ENCODE data around the gene IL11RA. TPM values are rescaled to one million over a fixed set of nuclear protein-coding genes. Genes with fewer than 3 reads are reported as not detected.

The IL11RA gene
- total RNA-seq, 2 experiments from 2014 or later = 117 TPM

DNA sequence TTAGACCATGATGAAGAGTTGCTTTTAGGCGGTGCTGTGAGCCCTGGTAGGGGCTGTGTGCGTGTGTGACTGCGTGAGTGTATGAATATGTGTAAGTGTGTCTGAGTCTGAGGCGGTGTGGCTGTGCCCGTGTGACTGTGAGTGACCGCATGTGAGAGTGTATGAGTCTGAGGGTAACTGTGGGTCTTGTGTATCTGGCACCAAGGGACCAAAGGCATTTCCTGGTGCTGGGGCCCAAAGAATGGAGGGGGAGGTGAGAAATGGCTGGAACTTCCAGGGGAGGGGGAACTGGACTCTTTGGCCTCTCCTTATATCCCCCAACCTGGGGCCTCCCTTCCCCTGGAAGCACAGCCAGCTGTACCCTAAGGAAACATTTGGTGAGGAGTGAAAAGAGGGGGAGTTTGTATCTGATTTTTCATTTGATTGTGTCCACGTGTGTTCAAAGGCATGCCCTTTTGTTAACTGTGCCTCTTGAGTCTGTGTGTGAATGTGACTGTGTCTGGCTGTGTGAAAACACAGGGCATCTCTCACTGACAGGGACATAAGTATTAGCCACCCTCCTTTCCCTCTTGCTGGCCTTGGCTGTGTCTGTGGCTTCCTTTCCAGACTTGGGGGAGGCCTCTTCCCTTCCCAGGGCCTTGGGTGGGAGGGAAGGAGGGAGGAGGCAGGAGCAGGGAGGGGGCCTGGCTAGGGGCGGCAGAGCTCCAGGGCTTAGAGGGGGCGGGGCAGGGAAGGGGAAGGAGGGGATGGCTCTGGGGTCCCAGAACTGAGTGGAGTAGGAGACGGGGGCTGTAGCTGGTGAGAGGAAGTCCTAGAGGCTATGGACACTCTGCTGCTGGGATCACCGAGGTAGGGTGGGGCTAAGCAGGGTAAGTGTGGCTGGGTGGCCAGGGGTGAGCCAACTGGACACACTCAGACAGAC is 1.4 kb downstream of the IL11RA start:
- intact Hi-C loops (cut with DNase I, micrococcal nuclease) = no loop called here
- no peak for TF ChIP-seq CTCF (IDR thresholded peaks at IDR 0.05)
- Histone ChIP-seq H3K4me3 (ENCODE audit: low read length) (no peak overlapping the region), H3K4me1 (ENCODE audit: insufficient read depth, low read length) (peaks cover 42% of the 10 kb centered on the region), H3K27ac (ENCODE audit: low read depth in 1 of 2, low read length in 2 of 2) (no peak overlapping the region), H3K9me3 (ENCODE audit: control insufficient read depth in 1 of 2, insufficient read depth in 1 of 2, low read length in 2 of 2) (no peaks in the 10 kb centered on the region), H3K27me3 (ENCODE audit: control insufficient read depth in 1 of 2, insufficient read depth in 2 of 2, low read length in 2 of 2) (no peaks in the 10 kb centered on the region), H3K36me3 (ENCODE audit: insufficient read depth, low read length) (peaks cover 38% of the 10 kb centered on the region)
- no peak for ATAC-seq (ENCODE audit: poor library complexity)
- Mint-ChIP-seq H3K4me1 (ENCODE audit: low read depth) (peaks cover 32% of the 10 kb centered on the region), H3K27ac (peak overlapping the region; percentile 9), H3K9me3 (no peaks in the 10 kb centered on the region), H3K36me3 (ENCODE audit: low read depth) (peaks cover 32% of the 10 kb centered on the region), H3K27me3 (no peaks in the 10 kb centered on the region), H3K4me3 (no peak overlapping the region)
- CTCF ChIA-PET = no interaction called here
- POLR2A ChIA-PET = no interaction called here
- no peak for DNase-seq

DNA sequence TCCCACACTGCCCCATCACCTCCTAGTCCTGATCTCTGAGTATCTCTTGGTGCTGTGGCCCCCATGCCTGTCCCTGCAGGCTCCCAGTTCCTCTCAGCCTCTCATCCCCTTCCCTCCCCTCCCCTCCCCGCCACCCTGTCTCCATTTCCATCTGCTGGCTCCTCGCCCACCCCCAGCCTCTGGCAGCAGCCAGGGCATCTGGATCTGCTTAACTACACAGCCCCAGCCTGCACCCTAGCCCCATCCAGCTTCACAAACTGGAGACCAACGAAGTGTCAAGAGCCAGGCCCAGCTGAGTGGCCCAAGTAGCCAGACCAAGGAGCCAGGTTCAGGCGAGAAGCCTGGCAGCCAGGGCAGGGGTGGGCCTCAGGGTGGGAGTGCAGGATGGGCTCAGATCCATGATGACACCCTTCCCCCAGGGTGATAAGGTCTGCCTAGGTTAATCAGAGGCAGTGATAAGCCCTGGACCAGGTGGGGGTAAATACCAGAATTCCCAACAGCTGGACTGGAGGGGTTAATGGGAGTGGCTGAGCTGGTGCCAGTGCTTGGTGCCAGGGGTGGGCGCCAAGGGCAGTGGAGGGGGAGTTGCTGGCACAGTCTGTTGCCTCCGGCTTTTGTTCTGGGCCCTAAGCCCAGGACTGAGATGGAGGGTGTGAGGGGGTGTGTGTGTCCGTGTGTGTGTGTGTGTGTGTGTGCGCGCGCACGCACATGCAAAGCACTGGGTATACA is 2.5 kb downstream of the IL11RA start:
- ChIA-PET POLR2A (interaction anchor here (0.9 to 1.2 kb wide), 2 partner anchors 9 to 17 kb away, joined by 4 read pairs; partner anchors contain the start of gene SIGMAR1), CTCF (no interaction called here)
- intact Hi-C loops (cut with DNase I, micrococcal nuclease) = no loop called here
- no peak for DNase-seq
- Histone ChIP-seq H3K27ac (ENCODE audit: low read depth in 1 of 2, low read length in 2 of 2) (no peak overlapping the region), H3K27me3 (ENCODE audit: control insufficient read depth in 1 of 2, insufficient read depth in 2 of 2, low read length in 2 of 2) (no peaks in the 10 kb centered on the region), H3K36me3 (ENCODE audit: insufficient read depth, low read length) (peaks cover 33% of the 10 kb centered on the region), H3K9me3 (ENCODE audit: control insufficient read depth in 1 of 2, insufficient read depth in 1 of 2, low read length in 2 of 2) (no peaks in the 10 kb centered on the region), H3K4me3 (ENCODE audit: low read length) (no peak overlapping the region), H3K4me1 (ENCODE audit: insufficient read depth, low read length) (peaks cover 34% of the 10 kb centered on the region)
- Mint-ChIP-seq H3K27ac (no peak overlapping the region), H3K9me3 (no peaks in the 10 kb centered on the region), H3K27me3 (no peaks in the 10 kb centered on the region), H3K4me1 (ENCODE audit: low read depth) (peaks cover 24% of the 10 kb centered on the region), H3K36me3 (ENCODE audit: low read depth) (peaks cover 21% of the 10 kb centered on the region), H3K4me3 (no peak overlapping the region)
- no peak for ATAC-seq (ENCODE audit: poor library complexity)
- TF ChIP-seq CTCF (IDR thresholded peaks at IDR 0.05) = no peak

DNA sequence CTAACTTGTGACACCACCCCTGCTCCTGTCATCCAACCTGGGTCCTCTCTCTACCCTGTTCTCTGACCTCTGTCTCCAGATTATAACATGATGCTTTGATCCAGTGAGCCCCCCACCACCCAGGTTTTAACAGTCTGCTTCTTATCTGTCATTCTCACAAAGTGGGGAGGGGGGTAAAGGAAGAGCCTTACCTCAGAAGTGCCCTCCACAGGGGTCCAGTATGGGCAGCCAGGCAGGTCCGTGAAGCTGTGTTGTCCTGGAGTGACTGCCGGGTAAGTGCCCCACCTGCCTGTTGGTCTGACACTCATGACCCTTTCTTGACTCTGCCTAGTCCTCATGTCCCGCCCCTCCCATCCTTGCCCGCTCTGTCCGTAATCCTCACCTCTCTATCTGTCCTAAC is 3.4 kb downstream of the IL11RA start:
- DNase-seq = no peak
- Mint-ChIP-seq H3K4me1 (ENCODE audit: low read depth) (peaks cover 24% of the 10 kb centered on the region), H3K4me3 (no peak overlapping the region), H3K9me3 (no peaks in the 10 kb centered on the region), H3K27me3 (no peaks in the 10 kb centered on the region), H3K36me3 (ENCODE audit: low read depth) (peaks cover 19% of the 10 kb centered on the region), H3K27ac (no peak overlapping the region)
- ChIA-PET CTCF (interaction anchor here (3.1 kb wide), 1 partner anchor 9 kb away, joined by 8 read pairs; the partner anchor contains the start of gene GALT), POLR2A (interaction anchor here (0.9 to 2.2 kb wide), 2 partner anchors 9 to 18 kb away, joined by 4 to 13 read pairs; partner anchors contain the start of genes GALT and SIGMAR1)
- H3K4me1 ChIP-seq (ENCODE audit: insufficient read depth, low read length) = peaks cover 42% of the 10 kb centered on the region
- no peak for TF ChIP-seq CTCF (IDR thresholded peaks at IDR 0.05)
- no peak overlapping the region for H3K4me3 ChIP-seq (ENCODE audit: low read length)
- intact Hi-C loops (cut with DNase I, micrococcal nuclease) = no loop called here
- H3K36me3 ChIP-seq (ENCODE audit: insufficient read depth, low read length) = peaks cover 33% of the 10 kb centered on the region
- H3K9me3 ChIP-seq (ENCODE audit: control insufficient read depth in 1 of 2, insufficient read depth in 1 of 2, low read length in 2 of 2) = no peaks in the 10 kb centered on the region
- no peaks in the 10 kb centered on the region for H3K27me3 ChIP-seq (ENCODE audit: control insufficient read depth in 1 of 2, insufficient read depth in 2 of 2, low read length in 2 of 2)
- H3K27ac ChIP-seq (ENCODE audit: low read depth in 1 of 2, low read length in 2 of 2) = no peak overlapping the region
- ATAC-seq (ENCODE audit: poor library complexity) = no peak

Data from CD4-positive, alpha-beta T cell (primary cell).